NCI-H2196 (cell line): Measurements from ENCODE around the gene TTLL11.
"Not testable (repeated sequence)": the region's sequence is repeated elsewhere in the genome, so short reads cannot be mapped to it uniquely, and the experiment has no call there.

ENCODE experiments used
- DNase-seq: peaks from one replicate; lab custom pipeline; 2025; ENCODE audit not compliant: unreplicated experiment; lab: John Stamatoyannopoulos, UW

TTLL11 gene

DNA sequence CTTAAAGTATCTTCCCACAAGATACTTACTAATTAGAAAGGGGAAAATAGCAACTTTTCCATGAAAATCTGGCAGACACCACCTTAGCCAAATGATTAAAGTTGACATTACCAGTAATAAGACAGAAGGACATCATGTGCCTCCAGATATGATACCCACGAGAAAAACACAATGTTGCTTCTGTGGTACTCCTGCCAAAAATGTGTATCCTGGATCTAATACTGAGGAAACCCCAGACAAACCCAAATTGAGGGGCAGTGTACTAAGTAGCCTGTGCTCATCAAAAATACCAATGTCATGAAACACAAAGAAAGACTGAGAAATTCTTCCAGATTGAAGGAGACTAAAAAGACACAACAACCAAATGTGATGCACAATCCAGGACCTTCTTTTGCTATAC is 85.3 kb downstream of the TTLL11 start:
- DNase-seq = no peak

DNA sequence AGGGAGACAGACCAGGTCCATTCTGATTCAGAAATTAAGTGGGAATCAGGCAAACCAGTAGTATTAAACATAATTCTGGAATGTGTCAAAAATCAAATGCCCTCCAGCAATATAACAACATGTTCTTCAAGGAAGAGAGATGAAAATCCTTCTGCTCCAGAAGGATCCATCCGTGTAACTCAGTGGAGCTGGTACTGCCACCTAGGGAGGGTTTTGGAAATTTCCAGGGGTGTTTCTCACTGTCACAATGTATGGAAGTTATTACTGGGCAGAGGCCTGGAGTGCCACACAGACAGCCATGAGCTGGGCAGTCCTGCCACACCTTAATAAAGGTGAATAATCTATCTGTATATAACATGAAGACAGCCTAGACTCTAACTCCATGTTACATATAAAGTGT is 87.5 kb downstream of the TTLL11 start:
- no peak for DNase-seq

DNA sequence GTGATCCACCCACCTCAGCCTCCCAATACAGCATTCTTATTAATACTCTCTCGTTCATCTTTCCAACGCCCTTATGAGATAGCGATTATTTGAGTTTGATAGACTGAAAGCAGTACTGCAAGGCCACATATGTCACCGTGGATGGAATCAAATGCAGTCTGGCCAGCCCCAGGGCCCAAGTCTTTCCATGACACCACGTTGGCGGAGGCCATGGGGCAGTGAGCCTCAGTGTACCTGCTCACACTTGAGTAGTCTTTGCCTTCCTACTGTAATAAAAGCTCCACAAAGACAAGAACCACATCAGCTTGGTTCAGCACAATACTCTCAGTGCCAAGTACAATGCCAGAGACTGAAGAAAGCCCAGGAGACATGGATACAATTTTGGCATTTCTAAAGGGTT is 88.5 kb downstream of the TTLL11 start:
- DNase-seq = no peak

DNA sequence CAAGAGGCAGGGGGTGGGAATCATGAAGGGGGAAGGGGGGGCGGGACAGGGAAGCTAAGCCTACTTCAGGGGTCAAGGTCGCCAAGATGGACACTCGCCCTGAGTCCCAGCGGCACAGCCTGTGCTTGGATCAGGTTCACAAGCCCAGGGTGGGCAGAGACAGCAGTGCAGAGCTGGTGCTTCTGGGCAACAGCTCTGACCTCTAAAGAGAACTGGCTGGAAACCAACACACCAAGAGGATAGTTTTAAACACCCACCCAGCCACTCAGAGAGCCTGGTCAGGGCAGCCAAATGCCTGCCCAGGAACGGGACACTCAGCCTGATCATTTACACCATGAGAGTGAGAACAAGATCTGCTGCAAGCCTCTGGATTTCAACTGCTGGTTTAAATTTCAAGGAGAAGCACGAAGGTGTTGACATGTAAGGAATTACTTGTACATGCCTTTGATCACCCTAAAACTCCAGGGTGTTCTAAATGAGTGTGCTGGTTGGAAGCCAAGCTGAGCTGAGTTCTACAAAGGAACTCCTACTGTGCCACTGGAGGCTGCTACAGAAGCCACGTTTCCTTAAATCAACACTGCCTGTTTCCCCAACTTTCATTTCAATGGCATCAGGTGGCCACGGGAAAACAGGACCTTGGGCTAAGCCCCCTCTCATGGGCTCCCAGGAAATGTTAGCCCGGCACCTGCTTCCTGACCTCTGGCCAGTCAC is 91.5 kb downstream of the TTLL11 start:
- DNase-seq = no peak

DNA sequence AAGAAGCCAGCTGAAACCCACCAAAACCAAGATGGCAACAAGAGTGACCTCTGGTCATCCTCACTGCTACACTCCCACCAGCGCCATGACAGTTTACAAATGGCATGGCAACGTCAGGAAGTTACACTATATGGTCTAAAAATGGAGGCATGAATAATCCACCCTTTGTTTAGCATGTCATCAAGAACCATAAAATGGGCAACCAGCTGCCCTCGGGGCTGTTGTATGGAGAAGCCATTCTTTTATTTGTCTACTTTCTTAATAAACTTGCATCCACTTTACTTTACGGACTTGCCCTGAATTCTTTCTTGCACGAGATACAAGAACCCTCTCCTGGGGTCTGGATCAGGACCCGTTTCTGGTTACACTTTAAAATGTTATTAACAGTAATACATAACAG is 92.6 kb downstream of the TTLL11 start:
- not testable (repeated sequence) for DNase-seq

DNA sequence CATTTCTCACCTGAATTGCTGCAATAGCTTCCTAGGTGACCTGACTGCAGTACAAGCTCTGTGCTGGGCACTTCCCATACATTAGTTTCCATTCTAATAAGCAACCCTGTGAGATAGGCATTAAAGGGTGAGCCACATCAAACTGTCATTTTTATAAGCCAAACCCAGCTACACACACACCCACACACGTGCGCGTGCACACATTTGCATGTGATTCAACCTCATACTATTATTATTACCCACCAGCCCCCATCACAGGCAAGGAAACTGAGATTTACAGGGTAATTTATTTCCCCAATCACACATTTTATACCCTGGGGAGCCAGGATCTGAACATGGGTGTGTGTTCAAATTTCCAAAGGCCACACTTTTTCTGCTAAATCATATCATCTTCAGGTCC is 93.6 kb downstream of the TTLL11 start:
- no peak for DNase-seq

DNA sequence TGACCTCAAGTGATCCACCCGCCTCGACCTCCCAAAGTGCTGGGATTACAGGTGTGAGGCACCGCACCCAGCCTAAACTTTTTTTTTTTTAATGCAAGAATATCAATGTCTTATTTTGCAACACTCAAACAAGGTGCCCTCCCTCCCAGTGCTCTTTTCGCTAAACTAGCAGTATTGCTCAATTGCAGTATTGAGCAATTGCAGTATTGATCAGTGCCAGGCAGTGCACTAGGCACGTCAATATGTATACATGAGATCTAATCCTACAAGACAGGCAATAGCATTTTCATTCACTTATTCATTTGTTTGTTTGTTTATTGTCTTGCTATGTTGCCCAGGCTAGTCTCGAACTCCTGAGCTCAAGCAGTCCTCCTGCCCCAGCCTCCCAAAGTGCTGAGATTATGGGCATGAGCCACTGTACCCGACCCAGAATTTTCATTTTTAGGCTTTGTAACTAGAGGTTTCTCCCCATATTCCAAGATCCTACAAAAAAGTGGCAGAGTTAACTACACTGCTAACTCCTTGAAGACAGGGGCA is 94.5 kb downstream of the TTLL11 start:
- DNase-seq = no peak

DNA sequence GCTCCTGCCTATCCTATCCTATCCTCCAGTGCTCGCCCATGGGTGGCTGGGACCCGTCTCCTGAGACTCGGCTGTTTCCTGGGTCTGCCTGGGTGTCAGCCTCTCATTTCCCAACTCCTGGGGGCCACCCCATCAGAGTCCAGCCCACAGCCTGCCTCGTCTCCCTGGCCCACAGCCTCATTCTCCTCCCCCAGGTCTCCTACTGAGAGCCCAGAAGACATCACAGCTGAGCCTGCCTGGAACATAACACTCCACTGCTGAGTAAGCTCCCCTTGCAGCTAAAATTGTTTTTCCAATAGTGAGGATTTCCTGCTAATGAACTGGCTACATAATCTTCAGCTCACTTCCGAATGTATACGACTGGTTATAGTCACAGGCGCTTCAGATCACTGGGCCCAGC is 95.3 kb downstream of the TTLL11 start:
- DNase-seq = no peak

DNA sequence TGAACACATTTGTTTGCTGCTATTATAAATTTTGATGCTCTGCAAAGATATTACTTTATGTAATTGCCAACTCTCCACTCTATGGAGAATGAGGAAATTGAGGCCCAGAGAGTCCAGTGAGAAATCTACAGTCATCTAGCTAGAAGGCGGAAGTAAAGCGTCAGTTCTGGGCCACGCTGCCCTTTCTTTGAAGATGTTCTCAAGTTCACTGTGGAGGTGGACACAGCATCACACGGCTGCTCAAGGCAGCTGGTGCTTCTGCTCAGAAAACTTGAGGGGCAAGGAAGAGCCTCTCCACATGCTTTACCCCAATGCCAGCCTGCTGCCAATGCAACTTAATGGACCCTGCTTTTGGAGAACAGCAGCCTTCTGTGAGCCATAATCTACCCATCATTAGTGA is 96.3 kb downstream of the TTLL11 start:
- no peak for DNase-seq

DNA sequence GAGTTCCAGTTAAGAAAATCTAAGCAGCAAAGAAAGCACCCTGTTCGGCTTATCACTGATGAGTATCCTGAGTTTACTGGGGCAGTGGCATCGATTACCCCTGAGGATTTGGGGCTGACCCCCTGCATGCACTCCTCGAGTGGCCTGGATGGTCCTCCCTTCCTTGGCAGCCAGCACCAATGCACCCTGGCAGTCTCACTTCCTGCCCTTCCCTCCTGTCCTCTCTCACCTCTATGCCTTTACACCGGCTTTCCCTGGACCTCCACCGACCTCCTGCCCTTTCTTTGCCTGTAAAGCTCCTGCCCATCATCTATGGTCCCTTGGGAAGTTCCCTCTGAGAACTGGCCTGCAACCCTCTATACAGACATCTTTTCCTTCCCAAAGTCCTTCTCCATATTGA is 97.1 kb downstream of the TTLL11 start:
- DNase-seq = no peak

DNA sequence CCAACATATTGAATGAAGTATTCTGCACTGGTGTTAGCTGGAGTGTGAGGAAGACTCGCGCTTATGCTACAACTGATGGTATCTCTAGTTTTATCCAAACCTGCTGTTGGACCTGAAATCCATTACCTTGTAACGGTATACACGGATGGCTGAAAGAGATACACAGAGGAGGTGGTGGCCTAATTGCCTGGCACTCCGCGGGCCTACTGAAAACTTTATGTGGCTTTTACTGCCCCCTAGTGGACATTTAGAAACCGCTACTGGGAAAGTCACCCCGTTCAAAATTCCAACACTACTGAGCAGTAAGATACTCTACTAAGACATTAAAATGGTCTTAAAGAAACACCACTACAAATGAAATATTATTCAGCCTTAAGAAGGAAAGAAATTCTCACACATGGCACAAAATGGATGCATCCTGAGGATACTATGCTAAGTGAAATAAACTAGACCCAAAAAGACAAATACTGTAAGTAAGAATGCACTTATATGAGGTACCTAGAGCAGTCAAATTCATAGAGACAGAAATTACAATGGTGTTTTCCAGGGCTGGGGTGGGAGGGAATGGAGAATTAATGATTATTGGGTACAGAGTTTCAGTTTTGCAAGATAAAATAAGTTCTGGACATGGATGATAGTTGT is 100.4 kb downstream of the TTLL11 start:
- peak; percentile 85 for DNase-seq

DNA sequence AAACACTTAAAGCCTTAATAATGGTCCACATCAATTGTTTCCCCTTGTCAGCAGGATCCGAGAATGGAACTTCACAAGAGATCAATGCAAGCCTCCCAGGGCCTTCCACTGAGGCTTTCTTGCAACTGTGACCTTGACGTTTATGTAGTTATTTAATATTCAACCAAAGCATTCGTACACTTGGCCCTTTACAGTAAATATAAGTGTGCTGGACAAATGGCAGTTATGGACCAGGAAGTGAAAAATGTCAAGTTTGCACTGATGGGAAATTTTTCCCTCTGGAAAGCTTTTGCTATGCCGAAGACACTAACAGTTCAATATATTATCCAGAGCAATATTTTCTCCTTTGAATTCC is 101.8 kb downstream of the TTLL11 start:
- no peak for DNase-seq

DNA sequence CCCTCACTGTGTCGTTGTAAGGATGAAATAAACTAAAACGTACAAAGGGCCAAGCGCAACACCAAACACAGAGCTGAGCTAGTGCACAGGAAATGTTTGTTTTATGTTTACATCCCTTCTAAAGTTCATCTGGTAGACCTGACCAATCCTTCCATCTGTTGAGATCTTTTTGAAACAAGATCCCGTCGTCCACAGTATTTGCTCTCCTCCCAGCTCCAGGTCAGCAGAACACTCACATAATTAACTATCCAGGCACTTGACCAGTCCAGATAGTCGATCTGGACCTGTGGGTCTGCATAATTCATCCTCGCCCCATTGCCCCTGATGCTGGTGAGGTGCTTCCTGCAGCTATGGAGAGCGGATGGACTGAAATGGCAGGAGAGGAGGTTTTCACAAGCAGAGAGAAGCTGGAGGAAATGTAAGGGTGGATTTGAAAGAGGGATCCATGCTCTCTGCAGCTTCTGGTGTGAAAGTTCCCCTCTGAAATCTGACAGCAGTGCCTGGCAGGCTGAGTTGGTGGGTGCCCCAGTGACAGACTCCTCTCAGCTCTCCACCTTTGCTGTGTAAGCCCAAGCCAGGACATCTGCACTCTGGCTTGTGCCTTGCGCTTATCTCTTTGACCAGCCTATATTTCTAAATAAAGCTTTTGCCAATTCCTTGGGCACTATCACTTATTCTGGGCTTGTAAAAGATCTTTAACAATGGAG is 102.4 kb downstream of the TTLL11 start:
- no peak for DNase-seq

DNA sequence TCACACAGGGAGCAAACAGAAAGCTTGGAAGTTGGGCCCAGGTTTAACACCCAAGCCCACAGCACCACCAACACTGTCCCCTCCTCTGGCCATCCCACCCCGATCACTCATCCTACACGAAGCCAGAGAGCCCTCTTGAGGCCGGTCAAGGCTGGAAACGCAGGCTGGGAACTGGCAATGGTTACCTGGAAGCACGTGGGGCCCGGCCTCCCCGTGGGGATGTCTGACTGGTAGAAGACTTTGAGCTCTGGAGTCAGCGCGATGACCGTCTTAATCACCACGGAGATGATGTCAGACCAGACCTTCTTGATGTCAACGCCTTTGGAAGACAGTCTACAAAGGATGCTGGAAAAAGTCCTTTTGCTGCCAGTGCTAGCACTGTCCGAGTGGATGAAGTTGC is 104.1 kb downstream of the TTLL11 start:
- DNase-seq = no peak

DNA sequence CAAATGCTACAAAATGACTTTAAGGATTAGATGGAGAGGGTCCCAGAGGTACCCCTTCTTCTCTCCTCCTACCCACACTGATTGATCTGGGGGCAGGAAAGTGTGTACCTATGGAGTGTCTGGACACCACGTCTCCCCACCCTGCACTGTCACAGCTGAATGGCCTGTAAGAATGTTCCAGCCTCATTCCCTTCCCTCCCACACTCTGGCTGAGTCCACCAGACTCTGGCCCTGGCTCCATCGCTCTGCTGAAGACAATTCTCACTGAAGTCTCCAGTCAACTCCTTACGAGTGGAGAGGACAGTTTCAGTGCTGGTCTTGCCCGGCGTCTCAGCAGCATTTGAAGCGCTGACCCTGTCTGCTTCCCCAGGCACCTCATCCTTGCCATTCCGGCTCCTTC is 105.8 kb downstream of the TTLL11 start:
- no peak for DNase-seq

DNA sequence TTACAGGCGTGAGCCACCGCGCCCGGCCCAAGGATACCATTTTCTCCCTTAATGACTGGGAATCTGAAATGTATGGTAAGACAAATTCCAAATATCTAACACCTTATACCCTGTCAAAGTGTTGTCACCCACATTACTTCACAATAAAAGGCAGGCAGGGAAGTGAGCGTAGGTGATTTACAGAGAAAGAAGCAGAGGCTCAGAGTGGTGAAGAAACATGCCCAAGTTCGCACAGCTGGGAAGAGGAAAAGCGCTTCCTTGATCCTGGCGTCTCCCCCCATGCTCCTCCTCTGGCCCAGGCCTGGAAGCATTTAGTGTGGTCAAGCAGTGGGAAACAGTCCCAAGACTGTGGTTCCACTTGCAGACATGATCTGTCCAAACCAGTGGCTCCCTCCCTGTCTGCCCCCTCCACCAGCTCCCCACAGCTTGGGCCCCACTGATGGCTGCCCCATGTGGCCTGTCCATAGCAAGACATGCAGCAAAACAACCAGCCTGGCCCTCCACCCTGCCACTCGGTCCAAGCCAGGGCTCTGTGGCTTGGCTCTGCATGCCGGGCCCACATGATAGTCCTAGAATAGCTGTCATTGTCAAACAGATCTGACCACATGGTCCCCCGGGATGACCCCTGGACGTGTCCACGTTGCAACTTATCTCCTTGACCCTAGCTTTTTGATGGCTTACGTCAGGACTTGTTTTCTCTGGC is 107.2 kb downstream of the TTLL11 start:
- no peak for DNase-seq

DNA sequence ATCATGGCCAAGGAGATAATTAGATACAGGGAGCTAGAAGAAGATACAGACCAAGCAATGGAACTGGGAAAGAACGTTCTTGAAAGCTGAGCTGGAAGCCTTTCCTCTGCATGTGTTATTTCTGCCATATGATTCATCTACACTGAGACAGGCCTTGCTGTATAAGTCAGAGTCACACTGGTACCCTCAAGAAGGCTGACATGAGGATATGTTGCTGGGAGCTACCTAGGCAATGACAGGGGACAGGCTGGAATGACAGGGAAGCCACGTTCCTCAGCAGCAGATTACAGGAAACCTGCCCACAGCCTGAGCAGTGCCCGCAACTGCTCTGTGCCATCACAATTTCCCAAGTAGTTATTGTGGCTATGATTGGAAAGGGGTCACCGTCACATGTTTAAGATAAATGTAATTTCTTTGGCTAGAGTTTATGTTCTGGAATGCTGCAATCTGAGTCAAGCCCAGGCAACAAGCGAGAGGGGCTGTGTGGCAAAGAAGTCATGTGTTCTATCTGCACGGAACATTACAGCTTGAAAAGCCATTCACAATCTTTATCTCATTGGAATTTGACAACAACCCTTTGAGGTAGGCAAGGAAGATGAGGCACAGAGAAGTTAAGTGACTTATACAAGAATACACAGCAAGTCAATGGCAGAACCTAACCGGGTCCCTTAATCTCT is 108.2 kb downstream of the TTLL11 start:
- DNase-seq = no peak

DNA sequence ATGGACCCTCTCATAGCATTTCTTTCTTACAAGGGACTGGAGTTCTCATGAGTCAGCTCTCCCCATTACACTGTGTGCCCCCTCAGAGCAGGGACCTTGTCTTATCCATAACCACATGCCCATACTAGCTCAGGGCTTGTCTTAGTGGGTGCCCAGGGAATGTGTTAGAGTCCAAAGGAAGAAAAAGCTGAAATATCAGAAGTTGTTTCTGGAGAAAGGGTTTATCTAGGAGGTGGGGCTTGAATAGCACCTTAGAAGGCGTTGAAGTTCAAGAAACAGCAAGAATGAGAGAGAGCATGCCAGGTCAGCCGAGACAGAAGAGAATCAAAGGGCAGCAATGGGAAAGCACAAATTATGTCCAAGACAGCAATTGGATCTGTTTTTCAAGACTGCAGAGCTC is 109.4 kb downstream of the TTLL11 start:
- DNase-seq = no peak

DNA sequence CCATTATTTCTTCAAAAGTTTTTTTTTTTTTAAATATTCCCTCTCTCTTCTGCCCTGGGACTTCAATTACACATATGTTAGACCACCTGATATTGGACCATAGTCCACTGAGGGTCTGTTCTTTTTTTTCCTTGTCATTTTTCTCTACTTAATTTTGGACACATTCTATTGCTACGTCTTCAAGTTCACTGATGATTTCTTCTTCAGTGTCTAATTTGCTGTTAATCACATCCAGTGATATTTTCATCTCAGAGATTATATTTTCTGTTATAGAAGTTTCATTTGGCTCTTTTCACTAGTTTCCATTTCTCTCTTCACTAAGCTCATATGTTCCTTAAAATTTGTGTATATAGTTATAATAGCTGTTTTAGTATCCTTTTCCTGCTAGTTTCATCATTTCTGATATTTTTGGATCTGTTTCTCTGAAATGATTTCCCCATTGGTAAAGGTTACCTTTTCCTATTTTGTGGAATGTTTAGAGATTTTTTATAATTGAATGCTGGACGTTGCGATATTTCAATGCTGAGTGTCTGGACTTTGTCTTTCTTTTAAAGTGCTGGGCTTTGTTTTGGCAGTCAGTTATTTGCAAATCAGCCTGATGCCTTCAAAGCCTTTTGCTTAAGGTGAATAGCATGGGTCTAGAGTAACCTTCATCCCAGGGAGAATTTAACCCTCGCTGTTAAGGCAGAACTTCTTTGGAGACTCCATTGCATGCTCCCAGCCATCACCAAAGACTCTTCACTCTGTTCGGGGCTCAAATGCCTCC is 111.8 kb downstream of the TTLL11 start:
- no peak for DNase-seq

DNA sequence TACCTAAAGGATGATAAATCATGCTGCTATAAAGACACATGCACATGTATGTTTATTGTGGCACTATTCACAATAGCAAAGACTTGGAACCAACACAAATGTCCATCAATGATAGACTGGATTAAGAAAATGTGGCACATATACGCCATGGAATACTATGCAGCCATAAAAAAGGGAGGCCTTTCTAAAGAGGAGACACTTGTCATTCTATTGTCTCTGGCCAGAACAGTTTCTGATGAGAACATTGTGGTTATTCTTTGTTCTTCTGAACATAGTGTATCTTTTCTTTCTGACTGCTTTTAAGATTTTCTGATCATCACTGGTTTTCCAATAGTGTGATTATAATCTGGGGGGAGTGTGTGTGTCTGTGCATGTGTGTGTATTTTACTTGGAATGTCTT is 112.4 kb downstream of the TTLL11 start:
- DNase-seq = not testable (repeated sequence)
